SW480 (cell line): ENCODE results near the gene MAP3K8.
"Not testable (repeated sequence)": the region's sequence is repeated elsewhere in the genome, so short reads cannot be mapped to it uniquely, and the experiment has no call there.

ENCODE experiments used
- DNase-seq: peaks from one replicate; pipeline ENCODE4 v3.0.0-alpha.2; 2016; ENCODE audit warnings: low spot score

The MAP3K8 gene

GRCh38 chr10:30422981-30423654 lies 10.9 kb upstream of the MAP3K8 start:
- DNase-seq: peak; percentile 85

GRCh38 chr10:30423655-30424275 lies 10.2 kb upstream of the MAP3K8 start:
- DNase-seq: not testable (repeated sequence)

GRCh38 chr10:30425336-30426075 lies 8.5 kb upstream of the MAP3K8 start:
- no peak for DNase-seq

GRCh38 chr10:30430544-30431298 lies 3.3 kb upstream of the MAP3K8 start:
- DNase-seq: no peak

- peak; percentile 54 for DNase-seq
Observed at GRCh38 chr10:30431435-30431911, 2.5 kb upstream of the MAP3K8 start.

GRCh38 chr10:30432622-30433305 lies 1.2 kb upstream of the MAP3K8 start:
- no peak for DNase-seq

- DNase-seq: peak; percentile 78
Observed at GRCh38 chr10:30433306-30433729, 666 bp upstream of the MAP3K8 start.

GRCh38 chr10:30434273-30435072 lies 489 bp downstream of the MAP3K8 start:
- DNase-seq: peak; percentile 72

- peak; percentile 19 for DNase-seq
Observed at GRCh38 chr10:30435073-30435422, 1.1 kb downstream of the MAP3K8 start.

- not testable (repeated sequence) for DNase-seq
Observed at GRCh38 chr10:30435499-30436167, 1.6 kb downstream of the MAP3K8 start.

GRCh38 chr10:30436191-30436611 lies 2.2 kb downstream of the MAP3K8 start:
- no peak for DNase-seq

GRCh38 chr10:30436671-30437030 lies 2.7 kb downstream of the MAP3K8 start:
- no peak for DNase-seq

- DNase-seq: no peak
Observed at GRCh38 chr10:30437031-30437841, 3.3 kb downstream of the MAP3K8 start.

- no peak for DNase-seq
Observed at GRCh38 chr10:30438021-30438850, 4.3 kb downstream of the MAP3K8 start.

GRCh38 chr10:30439931-30440330 lies 5.9 kb downstream of the MAP3K8 start:
- DNase-seq: no peak

- no peak for DNase-seq
Observed at GRCh38 chr10:30442019-30442606, 8.1 kb downstream of the MAP3K8 start.

- no peak for DNase-seq
Observed at GRCh38 chr10:30443049-30443448, 9.1 kb downstream of the MAP3K8 start.

- DNase-seq: no peak
Observed at GRCh38 chr10:30445711-30446110, 11.7 kb downstream of the MAP3K8 start.
